H1 (cell line): Measurements from ENCODE around the gene RAP1GDS1. TPM values are rescaled to one million over a fixed set of nuclear protein-coding genes. Genes with fewer than 3 reads are reported as not detected.

Experiments used
- CTCF ChIA-PET: fragments of 300-600 bp; sonication (Branson Sonifier 250); formaldehyde crosslinking; loops from one replicate; lab custom pipeline; 2021; ENCODE audit not compliant: partially characterized antibody; lab: Charles Lee
- POLR2A ChIA-PET: fragments of 300-600 bp; sonication (Branson Sonifier 250); formaldehyde crosslinking; loops from one replicate; lab custom pipeline; 2021; ENCODE audit warnings: inconsistent platforms; ENCODE audit not compliant: partially characterized antibody; lab: Charles Lee
- DNase-seq, 2 experiments: peaks; one replicate each; pipeline versions ENCODE4 v3.0.0 to v3.0.0-alpha.2; 2010 to 2022; ENCODE audit warnings: low spot score in 2 of 2, low read depth in 1 of 2, mixed read lengths in 1 of 2
- FAIRE-seq: peaks from 2 replicates; lab custom pipeline; 2011; peaks lifted over from hg19 to GRCh38; lab: Jason Lieb, UNC
- H2AFZ ChIP-seq: 2 replicates; pipeline ENCODE4 v1.8.1; 2012; ENCODE audit warnings: low read length, inconsistent platforms
- H2AK5ac ChIP-seq: 2 replicates; pipeline ENCODE4 v1.6.1; 2013; ENCODE audit warnings: low read depth, low read length
- H2BK120ac ChIP-seq: replicated peaks from 2 replicates; pipeline ENCODE3; 2013; ENCODE audit warnings: low read depth, low read length, inconsistent platforms
- H2BK12ac ChIP-seq: 2 replicates; pipeline ENCODE4 v1.6.1; 2013; ENCODE audit warnings: low read depth, low read length
- H2BK15ac ChIP-seq: 2 replicates; pipeline ENCODE4 v1.6.1; 2013; ENCODE audit warnings: low read length
- H2BK20ac ChIP-seq: 2 replicates; pipeline ENCODE4 v1.6.1; 2013; ENCODE audit warnings: low read length
- H2BK5ac ChIP-seq: 2 replicates; pipeline ENCODE4 v1.6.1; 2013; ENCODE audit warnings: low read depth, low read length
- H3K14ac ChIP-seq: 2 replicates; pipeline ENCODE4 v1.6.1; 2013; ENCODE audit warnings: inconsistent platforms; ENCODE audit not compliant: insufficient read length
- H3K18ac ChIP-seq: 2 replicates; pipeline ENCODE4 v1.6.1; 2013; ENCODE audit warnings: low read length; ENCODE audit errors: extremely low read depth
- H3K23ac ChIP-seq: 2 replicates; pipeline ENCODE4 v1.6.1; 2013; ENCODE audit warnings: inconsistent platforms; ENCODE audit not compliant: insufficient read length
- H3K23me2 ChIP-seq: 2 replicates; pipeline ENCODE4 v1.6.1; 2013; ENCODE audit warnings: low read depth, low read length
- H3K27ac ChIP-seq: 2 replicates; pipeline ENCODE4 v1.6.1; 2011; ENCODE audit warnings: low read depth, low read length, inconsistent platforms
- H3K27me3 ChIP-seq, 4 experiments: replicated peaks in 1 of 4; 1 replicate in 1 of 4; 2 replicates in 3 of 4; pipeline versions ENCODE4 v1.6.1 to v1.8.1; 2011 to 2013; ENCODE audit warnings: low read length in 3 of 4, mild to moderate bottlenecking in 3 of 4, inconsistent platforms in 2 of 4, mixed read lengths in 2 of 4, moderate library complexity in 1 of 4; ENCODE audit not compliant: control insufficient read depth in 3 of 4, insufficient read depth in 3 of 4; ENCODE audit errors: extremely low read depth in 1 of 4
- H3K36me3 ChIP-seq, 4 experiments: 2 replicates each; pipeline versions ENCODE4 v1.6.1 to v1.8.1; 2011 to 2013; ENCODE audit warnings: mild to moderate bottlenecking in 4 of 4, low read length in 3 of 4, moderate library complexity in 2 of 4, control low read depth in 1 of 4, inconsistent platforms in 1 of 4; ENCODE audit not compliant: insufficient read depth in 4 of 4, control insufficient read depth in 2 of 4
- H3K4ac ChIP-seq: replicated peaks from 2 replicates; pipeline ENCODE3; 2013; ENCODE audit warnings: low read length, low read depth, mixed read lengths, inconsistent platforms; ENCODE audit not compliant: insufficient read length
- H3K4me1 ChIP-seq, 4 experiments: replicated peaks in 1 of 4; 1 replicate in 1 of 4; 2 replicates in 3 of 4; pipeline versions ENCODE4 v1.6.1 to v1.8.1; 2011 to 2013; ENCODE audit warnings: low read length in 3 of 4, inconsistent platforms in 2 of 4, mixed read lengths in 1 of 4; ENCODE audit not compliant: insufficient read depth in 4 of 4, control insufficient read depth in 3 of 4
- H3K4me2 ChIP-seq, 2 experiments: 2 replicates each; pipeline versions ENCODE4 v1.6.1 to v1.8.1; 2011 to 2013; ENCODE audit warnings: low read depth in 2 of 2, low read length in 2 of 2, control low read depth in 1 of 2, inconsistent platforms in 1 of 2, mild to moderate bottlenecking in 1 of 2; ENCODE audit not compliant: insufficient read depth in 1 of 2
- H3K4me3 ChIP-seq, 4 experiments: fragments of 200-600, 300-600 bp in 1 of 4; sonication (generic), shearing (Covaris generic), sonication (Bioruptor Twin) in 1 of 4; 2 replicates each; pipeline versions ENCODE4 v1.5.1 to v1.8.1; 2011 to 2016; ENCODE audit warnings: low read length in 4 of 4, low read depth in 3 of 4, control low read depth in 2 of 4, inconsistent platforms in 2 of 4, mild to moderate bottlenecking in 2 of 4, mixed read lengths in 1 of 4, moderate library complexity in 1 of 4; ENCODE audit not compliant: insufficient read depth in 2 of 4; ENCODE audit errors: extremely low read depth in 1 of 4
- H3K56ac ChIP-seq: replicated peaks from 2 replicates; pipeline ENCODE3; 2013; ENCODE audit warnings: low read depth, mild to moderate bottlenecking, mixed read lengths, low read length, inconsistent platforms; ENCODE audit not compliant: insufficient read length
- H3K79me1 ChIP-seq: 2 replicates; pipeline ENCODE4 v1.6.1; 2013; ENCODE audit warnings: low read depth, low read length, control low read depth
- H3K79me2 ChIP-seq, 2 experiments: 2 replicates each; pipeline versions ENCODE4 v1.6.1 to v1.8.1; 2012 to 2013; ENCODE audit warnings: low read length in 2 of 2, mild to moderate bottlenecking in 2 of 2, inconsistent platforms in 1 of 2; ENCODE audit not compliant: insufficient read depth in 2 of 2, control insufficient read depth in 1 of 2
- H3K9ac ChIP-seq, 4 experiments: replicated peaks in 1 of 4; 1 replicate in 1 of 4; 2 replicates in 3 of 4; pipeline versions ENCODE4 v1.6.1 to v1.8.1; 2011 to 2013; ENCODE audit warnings: low read depth in 3 of 4, low read length in 3 of 4, control low read depth in 2 of 4, mild to moderate bottlenecking in 2 of 4, moderate library complexity in 2 of 4, inconsistent platforms in 1 of 4; ENCODE audit errors: extremely low read depth in 1 of 4
- H3K9me3 ChIP-seq, 2 experiments: 2 replicates each; pipeline versions ENCODE4 v1.6.1 to v1.8.1; 2012 to 2013; ENCODE audit warnings: mild to moderate bottlenecking in 2 of 2, moderate library complexity in 2 of 2, control low read depth in 1 of 2, inconsistent platforms in 1 of 2, low read depth in 1 of 2, low read length in 1 of 2, mixed read lengths in 1 of 2; ENCODE audit not compliant: insufficient read depth in 2 of 2
- H4K20me1 ChIP-seq, 2 experiments: replicated peaks in 1 of 2; 2 replicates each; pipeline versions ENCODE3 to v1.8.1; 2011 to 2013; ENCODE audit warnings: inconsistent platforms in 2 of 2, low read length in 2 of 2, mild to moderate bottlenecking in 1 of 2; ENCODE audit not compliant: insufficient read depth in 2 of 2, control insufficient read depth in 1 of 2
- H4K5ac ChIP-seq: 2 replicates; pipeline ENCODE4 v1.6.1; 2013; ENCODE audit warnings: low read length, low read depth, mixed read lengths, inconsistent platforms; ENCODE audit not compliant: insufficient read length
- H4K8ac ChIP-seq: 2 replicates; pipeline ENCODE4 v1.8.0; 2013; ENCODE audit warnings: mild to moderate bottlenecking, moderate library complexity, low read length, inconsistent platforms; ENCODE audit not compliant: insufficient read depth; ENCODE audit errors: extremely low read depth
- H4K91ac ChIP-seq: replicated peaks from 2 replicates; pipeline ENCODE3; 2013; ENCODE audit warnings: low read length, mixed read lengths, inconsistent platforms; ENCODE audit not compliant: insufficient read length
- CBX5 ChIP-seq: fragments of 300-800, 300-1000 bp; sonication (generic); IDR thresholded peaks from 2 replicates; pipeline ENCODE4 v1.7.1; 2016; ENCODE audit warnings: antibody characterized with exemption, low read length, low read depth
- EP300 ChIP-seq, 2 experiments: IDR thresholded peaks; 1 replicate in 1 of 2; 2 replicates in 1 of 2; pipeline ENCODE4 v1.6.1; 2011 to 2012; ENCODE audit warnings: low read depth in 2 of 2, low read length in 2 of 2, mild to moderate bottlenecking in 2 of 2, borderline replicate concordance in 1 of 2, inconsistent platforms in 1 of 2, moderate library complexity in 1 of 2
- JUN ChIP-seq: IDR thresholded peaks from 2 replicates; pipeline ENCODE4 v1.6.1; 2011; ENCODE audit warnings: low read depth, mild to moderate bottlenecking, improper control_type of control experiment, low read length
- POLR2AphosphoS5 ChIP-seq: IDR thresholded peaks from 2 replicates; pipeline ENCODE4 v1.6.1; 2011; ENCODE audit warnings: low read depth, low read length
- RAD21 ChIP-seq, 2 experiments: IDR thresholded peaks in 1 of 2; conservative IDR thresholded peaks in 1 of 2; 2 replicates each; pipeline ENCODE4 v1.6.1; 2011; ENCODE audit warnings: low read depth in 2 of 2, low read length in 2 of 2, improper control_type of control experiment in 1 of 2, inconsistent platforms in 1 of 2, mild to moderate bottlenecking in 1 of 2, moderate library complexity in 1 of 2
- RBBP5 ChIP-seq: IDR thresholded peaks from 2 replicates; pipeline ENCODE4 v1.7.1; 2012; ENCODE audit warnings: low read depth, mild to moderate bottlenecking, inconsistent platforms, low read length, moderate library complexity, borderline replicate concordance
- RXRA ChIP-seq: IDR thresholded peaks from 2 replicates; pipeline ENCODE4 v1.6.1; 2011; ENCODE audit warnings: low read depth, mild to moderate bottlenecking, low read length, moderate library complexity; ENCODE audit not compliant: insufficient read depth
- SIRT6 ChIP-seq: IDR thresholded peaks from one replicate; pipeline ENCODE4 v1.7.1; 2012; ENCODE audit warnings: low read length, inconsistent platforms
- SP2 ChIP-seq: IDR thresholded peaks from 2 replicates; pipeline ENCODE4 v1.6.1; 2012; ENCODE audit warnings: mild to moderate bottlenecking, low read length, inconsistent platforms
- SP4 ChIP-seq: IDR thresholded peaks from 2 replicates; pipeline ENCODE4 v1.6.1; 2012; ENCODE audit warnings: low read length, inconsistent platforms
- SRF ChIP-seq: IDR thresholded peaks from 2 replicates; pipeline ENCODE4 v1.6.1; 2011; ENCODE audit warnings: mild to moderate bottlenecking, low read depth, low read length, moderate library complexity
- TCF12 ChIP-seq: IDR thresholded peaks from 2 replicates; pipeline ENCODE4 v1.6.1; 2011; ENCODE audit warnings: low read depth, mild to moderate bottlenecking, low read length
- ZNF274 ChIP-seq: IDR thresholded peaks from 2 replicates; pipeline ENCODE4 v1.7.0; 2012; ENCODE audit warnings: low read length, borderline replicate concordance; ENCODE audit errors: extremely low read depth
- WGBS, 2 experiments: shearing (Covaris generic) in 1 of 2; methylation state at CpG; one replicate each; pipeline versions ENCODE4 v1.1.6 to v1.1.7; 2013 to 2015; ENCODE audit warnings: low lambda C conversion rate in 2 of 2, mixed read lengths in 2 of 2, inconsistent platforms in 1 of 2, low coverage in 1 of 2, missing lambda C conversion rate in 1 of 2; ENCODE audit not compliant: insufficient replicate concordance in 2 of 2, insufficient coverage in 1 of 2, insufficient read length in 1 of 2; ENCODE audit errors: extremely low coverage in 1 of 2, missing lambda C conversion rate in 1 of 2; 5-methylcytosine and 5-hydroxymethylcytosine counted together
- polyA plus RNA-seq, 7 experiments: library from polyadenylated mRNA; depleted of rRNA in 3 of 7; stranded (reverse) in 5 of 7; unstranded in 2 of 7; fragments of >200 nt in 5 of 7; fragments of 200-250 nt in 2 of 7; gene quantifications; 1 replicate in 5 of 7; 2 replicates in 1 of 7; 4 replicates in 1 of 7; pipeline versions ENCODE4 v1.2.1 to v1.2.3, GENCODE V29; 2011 to 2013; ENCODE audit warnings: missing spikeins in 2 of 7, mixed read lengths in 2 of 7
- total RNA-seq: library from RNA; stranded (reverse); fragmentation: NEBNext Ultra II Directional; extraction: Animal tissue kit (Norgen Biotek cat#: 25700); gene quantifications from 2 replicates; pipeline ENCODE4 v1.2.1, GENCODE V29; 2021
- TF ChIP-seq, protein P1 (sequence below): IDR thresholded peaks from 2 replicates; pipeline ENCODE4 v1.6.1; 2012; ENCODE audit warnings: inconsistent platforms

The RAP1GDS1 gene
- total and polyA plus RNA-seq, 2 of the 8 experiments (the other 6 are each of a cell fraction or from before 2014, with no cell fraction given) = 12.8 to 31.9 TPM

DNA sequence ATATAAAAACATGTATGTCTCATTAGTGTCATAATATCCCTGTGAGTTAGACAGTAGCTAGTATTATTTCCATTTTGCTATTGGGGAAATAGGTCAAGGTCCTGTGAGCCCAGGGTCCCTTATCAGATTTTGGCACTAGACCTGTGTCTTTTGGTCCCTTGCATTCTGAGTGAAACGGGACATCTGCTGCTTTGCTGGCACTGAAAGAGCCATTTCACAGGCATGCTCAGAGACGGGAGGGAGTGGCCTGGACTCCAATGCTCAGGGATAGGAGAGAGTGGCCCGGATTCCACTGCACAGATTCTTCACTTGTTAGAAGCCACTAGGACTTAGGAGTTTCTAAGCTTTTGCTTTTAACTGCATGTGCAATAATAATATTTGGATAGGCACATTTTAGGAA is 220.0 kb downstream of the RAP1GDS1 start:
- Histone ChIP-seq H2AFZ (no peak overlapping the region), H3K4me1 (peaks cover 0 to 6% (median 1%) of the 10 kb centered on the region in 4 experiments; a peak in 3 of 7 replicates), H4K20me1 (no peaks in the 10 kb centered on the region), H2BK120ac (no peak overlapping the region), H2BK5ac (no peak overlapping the region), H3K56ac (no peak overlapping the region), H3K9ac (no peak overlapping the region), H3K18ac (no peak overlapping the region), H3K9me3 (no peaks in the 10 kb centered on the region), H4K5ac (no peak overlapping the region), H2AK5ac (no peak overlapping the region), H4K8ac (no peak overlapping the region), H4K91ac (no peak overlapping the region), H3K79me2 (no peaks in the 10 kb centered on the region), H2BK12ac (no peak overlapping the region), H3K36me3 (no peaks in the 10 kb centered on the region; a peak in 1 of 8 replicates), H2BK20ac (no peak overlapping the region), H3K27ac (no peak overlapping the region), H3K79me1 (no peaks in the 10 kb centered on the region), H3K4ac (no peak overlapping the region), H3K23ac (no peak overlapping the region), H3K27me3 (no peaks in the 10 kb centered on the region), H3K4me2 (no peak overlapping the region), H3K4me3 (no peak overlapping the region), H3K23me2 (no peaks in the 10 kb centered on the region), H3K14ac (no peak overlapping the region), H2BK15ac (no peak overlapping the region)
- DNase-seq (no peak), FAIRE-seq (no peak)
- 90% methylated on average over 3 of the region's 3 CpGs; no CpG with 5 or more reads in 1 of the 2 experiments for WGBS, 2 experiments
- POLR2A ChIA-PET = interaction anchor here (1.1 kb wide), 1 partner anchor 177 kb away, joined by 3 read pairs; the partner anchor contains the start of gene TSPAN5
- no peak for TF ChIP-seq CBX5
- TF ChIP-seq ZNF274 = no peak
- TF ChIP-seq, protein P1, sequence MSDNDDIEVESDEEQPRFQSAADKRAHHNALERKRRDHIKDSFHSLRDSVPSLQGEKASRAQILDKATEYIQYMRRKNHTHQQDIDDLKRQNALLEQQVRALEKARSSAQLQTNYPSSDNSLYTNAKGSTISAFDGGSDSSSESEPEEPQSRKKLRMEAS = no peak
- no peak for TF ChIP-seq RAD21 (IDR thresholded peaks at IDR 0.05 in 1 of 2, conservative IDR thresholded peaks at IDR 0.05 in 1 of 2; ENCODE audit: low read depth in 2 of 2, low read length in 2 of 2)
- no peak for TF ChIP-seq SP4
- no peak for TF ChIP-seq POLR2AphosphoS5
- no peak for TF ChIP-seq EP300 (IDR thresholded peaks at IDR 0.05; ENCODE audit: borderline replicate concordance in 1 of 2, low read depth in 2 of 2, low read length in 2 of 2)
- no peak for TF ChIP-seq JUN
- no peak for TF ChIP-seq SP2
- no peak for TF ChIP-seq SIRT6
- TF ChIP-seq TCF12 = no peak
- no peak for TF ChIP-seq RXRA
- no peak for TF ChIP-seq SRF
- TF ChIP-seq RBBP5 = no peak
- CTCF ChIA-PET = interaction anchor here (1.0 to 3.1 kb wide), 5 partner anchors 13 to 179 kb away, joined by 3 to 12 read pairs (median 5); no protein-coding TSS in a partner anchor
